Heart left ventricle (tissue), 13 donors: ENCODE measurements around the gene DNAJB9.

ENCODE experiments used
- CTCF ChIP-seq, 12 donors: fragments of 200-600 bp; sonication (generic) in 4 of 12; IDR thresholded peaks; one replicate each; pipeline versions ENCODE4 v1.5.0 to v1.8.0; 2018 to 2022; ENCODE audit warnings: antibody characterized with exemption in 12 of 12, mild to moderate bottlenecking in 5 of 12
- POLR2A ChIP-seq, 2 donors: fragments of 450-650 bp; IDR thresholded peaks; one replicate each; pipeline ENCODE4 v1.6.1; 2017; ENCODE audit warnings: antibody characterized with exemption in 2 of 2, mild to moderate bottlenecking in 2 of 2, moderate library complexity in 2 of 2
- donor health status: ischemic (EF 13 %, LVEDD 7.1; RV severe dilation, severe dysfunction).
- donor health status: DM: no; HTN: yes; CAD: no.
- donor health status: DM: no; HTN: no; CAD: no.
- donor health status: ischemic (EF 25% LVEDD 6.9; RV normal size, moderate dysfunction).
- donor health status: ischemic (EF 25% LVEDD 5.7; RV mildly dilated, moderate dysfunction).
- donor health status: ischemic (EF 35%, LVEDD 5.7; RV mildly dilated, moderate dysfunction).
- donor health status: nonischemic (EF 11% LVEDD 7.7; RV severe dilation, severe dysfunction).
- donor health status: DM: yes; HTN: yes; CAD: no.
- donor health status: PGD.
- donor health status: ischemic (EF 29% LVEDD 5.4; RV normal size, mild dysfunction).
- donor health status: nonischemic (EF 23%, LVEDD 6.1; RV moderate dilation, normal function).

GRCh38 chr7:108611268-108611667 lies 41.6 kb downstream of the DNAJB9 start:
- TF ChIP-seq POLR2A (IDR thresholded peaks at IDR 0.05), result no peak
- TF ChIP-seq CTCF (IDR thresholded peaks at IDR 0.05), result no peak
